HEK293T (cell line): Measurements from ENCODE around the gene TRIP13.

Experiments
- BHLHE40 ChIP-seq: fragments of 450-650 bp; IDR thresholded peaks from 2 replicates; pipeline ENCODE4 v1.6.1; 2016; ENCODE audit warnings: mild to moderate bottlenecking, moderate library complexity, borderline replicate concordance
- CTBP1 ChIP-seq: fragments of 450-650 bp; IDR thresholded peaks from 2 replicates; pipeline ENCODE4 v1.6.1; 2016; ENCODE audit warnings: borderline replicate concordance
- ELF4 ChIP-seq: fragments of 450-650 bp; IDR thresholded peaks from 2 replicates; pipeline ENCODE4 v1.6.1; 2017; ENCODE audit warnings: antibody characterized with exemption
- FOXA1 ChIP-seq: fragments of 450-650 bp; IDR thresholded peaks from 2 replicates; pipeline ENCODE4 v1.6.1; 2016; ENCODE audit warnings: mild to moderate bottlenecking
- FOXK2 ChIP-seq: fragments of 450-650 bp; IDR thresholded peaks from 2 replicates; pipeline ENCODE4 v1.6.1; 2016; ENCODE audit warnings: mild to moderate bottlenecking
- FOXM1 ChIP-seq: fragments of 450-650 bp; IDR thresholded peaks from 2 replicates; pipeline ENCODE4 v1.6.1; 2017; ENCODE audit warnings: mild to moderate bottlenecking, borderline replicate concordance
- HDGF ChIP-seq: fragments of 450-650 bp; IDR thresholded peaks from 2 replicates; pipeline ENCODE4 v1.6.1; 2017; ENCODE audit warnings: antibody characterized with exemption, borderline replicate concordance
- L3MBTL2 ChIP-seq: fragments of 450-650 bp; conservative IDR thresholded peaks from 2 replicates; pipeline ENCODE4 v1.6.1; 2016; ENCODE audit warnings: mild to moderate bottlenecking
- LEF1 ChIP-seq: fragments of 450-650 bp; IDR thresholded peaks from 2 replicates; pipeline ENCODE4 v1.6.1; 2017; ENCODE audit warnings: mild to moderate bottlenecking, borderline replicate concordance
- PKNOX1 ChIP-seq: fragments of 450-650 bp; IDR thresholded peaks from 2 replicates; pipeline ENCODE4 v1.6.1; 2016
- SP1 ChIP-seq: fragments of 450-650 bp; IDR thresholded peaks from 2 replicates; pipeline ENCODE4 v1.6.1; 2017
- SUZ12 ChIP-seq: fragments of 450-650 bp; IDR thresholded peaks from 2 replicates; pipeline ENCODE4 v1.6.1; 2016; ENCODE audit warnings: mild to moderate bottlenecking
- TARDBP ChIP-seq: fragments of 450-650 bp; IDR thresholded peaks from 2 replicates; pipeline ENCODE4 v1.6.1; 2016
- ZNF384 ChIP-seq: fragments of 450-650 bp; IDR thresholded peaks from 2 replicates; pipeline ENCODE4 v1.6.1; 2016

DNA sequence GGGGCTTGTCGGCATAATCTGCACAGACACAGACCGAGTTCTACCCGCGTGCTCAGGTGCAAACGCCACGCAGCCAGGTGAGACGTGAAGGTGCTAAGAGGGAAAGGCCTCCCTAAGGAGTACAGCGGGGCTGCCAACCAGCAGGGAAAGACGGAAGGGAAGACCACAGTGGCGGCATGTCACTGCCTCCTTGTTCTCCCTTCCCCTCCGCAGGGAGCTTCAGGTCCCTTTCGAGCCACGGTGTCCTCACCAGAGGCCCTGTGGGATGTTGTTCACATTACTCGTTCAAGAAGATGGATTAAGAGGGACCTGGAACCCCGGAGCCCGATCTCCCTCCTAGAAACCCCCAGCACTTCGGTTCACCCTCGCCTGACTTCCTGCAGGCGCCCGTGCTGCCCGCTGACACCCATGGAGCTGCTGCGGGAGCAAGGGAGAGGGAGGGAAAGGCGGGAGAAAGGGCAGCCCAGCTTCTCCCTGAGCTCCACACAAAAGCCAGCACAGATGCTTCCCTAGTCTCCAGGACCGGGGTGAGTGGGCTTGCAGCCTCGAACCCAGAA is 769 bp upstream of the TRIP13 start:
- TF ChIP-seq SP1: no peak
- no peak for TF ChIP-seq PKNOX1
- TF ChIP-seq ELF4: no peak
- TF ChIP-seq FOXM1: no peak
- TF ChIP-seq TARDBP: no peak
- TF ChIP-seq SUZ12: no peak
- no peak for TF ChIP-seq LEF1
- no peak for TF ChIP-seq ZNF384
- TF ChIP-seq FOXA1: no peak
- no peak for TF ChIP-seq FOXK2
- TF ChIP-seq HDGF: no peak
- TF ChIP-seq CTBP1: no peak
- TF ChIP-seq L3MBTL2: no peak
- no peak for TF ChIP-seq BHLHE40
